GM12874 (cell line): ENCODE data around the gene SPAAR.

ENCODE experiments used
- TF ChIP-seq, protein P1 (sequence below): IDR thresholded peaks from 2 replicates; pipeline ENCODE4 v1.5.1; 2011; ENCODE audit warnings: low read depth, mild to moderate bottlenecking, control low read depth, low read length, moderate library complexity; ENCODE audit not compliant: insufficient read depth

Gene SPAAR

GRCh38 chr9:35932735-35933134, 23.4 kb downstream of the SPAAR start:
- TF ChIP-seq, protein P1, sequence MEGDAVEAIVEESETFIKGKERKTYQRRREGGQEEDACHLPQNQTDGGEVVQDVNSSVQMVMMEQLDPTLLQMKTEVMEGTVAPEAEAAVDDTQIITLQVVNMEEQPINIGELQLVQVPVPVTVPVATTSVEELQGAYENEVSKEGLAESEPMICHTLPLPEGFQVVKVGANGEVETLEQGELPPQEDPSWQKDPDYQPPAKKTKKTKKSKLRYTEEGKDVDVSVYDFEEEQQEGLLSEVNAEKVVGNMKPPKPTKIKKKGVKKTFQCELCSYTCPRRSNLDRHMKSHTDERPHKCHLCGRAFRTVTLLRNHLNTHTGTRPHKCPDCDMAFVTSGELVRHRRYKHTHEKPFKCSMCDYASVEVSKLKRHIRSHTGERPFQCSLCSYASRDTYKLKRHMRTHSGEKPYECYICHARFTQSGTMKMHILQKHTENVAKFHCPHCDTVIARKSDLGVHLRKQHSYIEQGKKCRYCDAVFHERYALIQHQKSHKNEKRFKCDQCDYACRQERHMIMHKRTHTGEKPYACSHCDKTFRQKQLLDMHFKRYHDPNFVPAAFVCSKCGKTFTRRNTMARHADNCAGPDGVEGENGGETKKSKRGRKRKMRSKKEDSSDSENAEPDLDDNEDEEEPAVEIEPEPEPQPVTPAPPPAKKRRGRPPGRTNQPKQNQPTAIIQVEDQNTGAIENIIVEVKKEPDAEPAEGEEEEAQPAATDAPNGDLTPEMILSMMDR = no peak

DNA sequence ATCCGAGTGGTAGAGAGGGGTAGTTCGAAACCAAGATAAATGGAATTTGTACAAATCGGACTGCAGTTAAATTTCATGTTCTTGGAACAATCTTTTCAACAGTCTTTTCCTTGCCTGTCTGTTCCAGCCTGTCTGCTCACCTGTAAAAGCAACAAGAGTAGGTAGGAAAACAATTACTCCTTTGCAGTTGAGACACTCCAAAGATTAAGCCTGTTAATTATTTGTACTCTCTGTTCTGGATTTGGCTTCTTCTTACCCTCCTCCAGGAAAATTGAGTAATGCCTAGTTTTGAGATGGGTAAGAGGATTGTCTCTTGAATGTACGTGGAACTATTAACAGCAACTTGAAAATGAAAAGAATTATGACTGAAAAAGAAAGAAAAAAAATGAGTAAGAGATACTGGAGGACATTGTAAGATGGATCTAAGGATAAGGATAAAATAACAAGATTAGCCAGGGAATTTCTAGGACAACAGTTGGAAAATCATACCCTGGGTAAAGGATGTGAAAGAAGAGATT, 24.3 kb downstream of the SPAAR start:
- TF ChIP-seq, protein P1 = no peak

DNA sequence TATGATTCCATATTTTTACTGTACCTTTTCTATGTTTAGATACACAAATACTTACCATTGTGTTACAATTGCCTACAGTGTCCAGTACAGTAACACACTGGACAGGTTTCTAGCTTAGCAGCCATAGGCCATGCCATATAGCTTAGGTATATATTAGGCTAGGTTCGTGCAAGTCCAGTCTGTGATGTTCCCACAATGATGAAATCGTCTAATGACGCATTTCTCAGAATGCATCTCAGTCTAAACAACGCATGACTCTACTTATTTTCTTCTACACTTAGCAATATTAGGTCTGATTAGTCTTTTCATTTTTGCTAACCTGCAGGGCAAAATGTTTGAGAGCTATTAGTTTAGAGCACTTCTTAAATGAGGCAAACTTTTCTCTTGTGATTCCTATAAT, 26.0 kb downstream of the SPAAR start:
- TF ChIP-seq, protein P1 = no peak

DNA sequence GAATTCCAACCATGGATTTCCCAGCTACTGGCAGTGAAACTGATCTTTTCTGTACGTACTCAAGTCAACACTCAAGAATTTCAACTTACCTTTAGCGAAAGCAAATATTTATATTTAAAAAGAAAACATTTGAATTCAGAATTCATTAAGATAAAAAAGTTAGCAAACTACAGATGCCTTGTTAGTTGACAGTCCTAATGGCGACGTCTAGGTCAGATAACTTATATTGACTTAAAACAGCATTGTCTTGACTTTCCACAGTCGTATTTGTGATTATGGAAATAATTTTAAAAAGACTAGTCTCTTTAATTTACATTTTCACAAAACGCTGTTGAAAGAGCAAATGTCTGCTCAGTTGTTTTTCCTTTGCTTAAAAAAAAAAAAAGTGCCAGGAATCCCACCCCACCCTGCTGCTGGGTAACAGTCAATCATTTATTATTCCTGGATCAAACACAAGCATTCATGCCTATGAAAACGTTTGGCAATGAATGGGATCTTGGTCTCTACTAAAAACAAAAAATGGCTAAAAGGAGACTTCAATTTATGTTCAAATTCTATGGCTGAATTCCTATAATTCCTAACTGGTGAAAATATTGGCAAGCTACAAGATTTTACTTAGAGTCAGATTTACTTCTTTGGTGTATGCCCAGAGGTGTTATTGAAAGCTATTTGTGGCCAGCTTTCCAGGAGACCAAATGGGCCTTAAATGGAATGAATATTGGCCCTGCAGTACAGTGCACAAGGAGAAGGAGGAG, 26.6 kb downstream of the SPAAR start:
- TF ChIP-seq, protein P1 = no peak

- TF ChIP-seq, protein P1 = no peak
Observed at GRCh38 chr9:35937227-35937626, 27.9 kb downstream of the SPAAR start.

DNA sequence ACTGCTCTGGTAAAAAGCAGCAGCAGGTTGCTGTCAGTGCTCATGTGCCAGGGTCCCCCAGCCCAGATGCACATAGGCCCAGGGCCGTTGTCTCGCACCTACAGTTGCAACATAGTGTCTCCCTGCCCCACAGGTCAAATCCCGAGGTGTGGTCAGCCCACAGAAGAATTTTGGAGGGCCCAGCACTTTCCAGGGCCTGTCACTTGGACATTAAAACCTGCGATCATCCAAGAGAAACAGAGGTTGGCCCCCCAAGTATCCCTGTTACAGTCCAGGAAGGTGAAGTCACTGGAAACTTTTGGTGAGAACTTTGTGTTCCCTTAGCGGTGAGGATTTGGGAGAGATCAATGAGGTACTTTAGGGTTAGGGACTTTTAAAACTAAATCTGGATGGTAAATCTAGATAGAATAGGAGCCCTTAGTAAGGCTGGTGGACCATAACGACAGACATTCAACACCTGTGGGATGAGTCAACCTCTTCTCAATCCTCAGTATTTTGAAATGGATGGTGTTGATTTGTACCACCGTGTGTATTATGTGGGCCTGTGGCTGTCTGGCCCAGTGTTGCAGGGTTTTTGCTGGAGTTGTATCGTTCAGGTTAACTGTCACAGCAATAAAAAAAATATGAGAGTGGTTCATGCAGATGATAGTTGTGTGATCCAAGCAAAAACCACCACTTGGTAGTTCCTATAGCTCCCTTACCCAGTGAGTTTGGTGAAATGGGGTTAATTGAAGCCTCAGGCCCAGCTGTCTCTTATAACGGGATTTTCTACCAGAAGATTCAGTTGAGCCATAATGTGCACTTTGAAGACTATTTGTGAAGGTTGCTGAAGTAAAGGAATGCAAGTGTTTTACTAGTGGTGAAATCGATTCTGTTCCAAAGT, 29.4 kb downstream of the SPAAR start:
- TF ChIP-seq, protein P1 = no peak

DNA sequence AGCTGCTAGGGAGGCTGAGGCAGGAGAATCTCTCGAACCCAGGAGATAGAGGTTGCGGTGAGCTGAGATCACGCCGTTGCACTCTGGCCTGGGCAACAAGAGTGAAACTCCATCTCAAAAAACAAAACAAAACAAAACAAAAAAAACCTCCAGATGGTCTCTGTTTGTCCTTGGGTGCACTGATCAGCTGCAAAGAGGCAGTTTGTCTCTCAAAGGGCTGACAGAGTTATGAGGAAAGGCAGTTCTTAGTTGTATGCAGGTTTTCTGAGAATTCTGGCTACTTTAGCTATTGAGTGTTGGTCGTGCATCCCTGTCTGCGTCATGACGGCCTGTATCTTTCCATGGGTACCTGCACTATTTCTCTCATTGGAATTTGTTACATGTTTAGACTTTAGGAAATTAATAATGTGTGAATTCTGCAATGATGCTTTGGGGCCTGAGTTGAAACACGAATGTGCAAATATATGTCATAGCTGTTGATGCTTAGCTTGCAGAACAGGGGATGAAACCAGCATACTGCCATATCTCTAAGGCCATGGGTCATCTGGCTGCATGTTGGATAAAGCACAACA, 30.5 kb downstream of the SPAAR start:
- TF ChIP-seq, protein P1 = no peak
